H1 (cell line): ENCODE data around the gene RTCA. TPM values are rescaled to one million over a fixed set of nuclear protein-coding genes. Genes with fewer than 3 reads are reported as not detected.

ENCODE experiments used
- ASH2L ChIP-seq: fragments of 200-600, 300-600 bp; sonication (generic); IDR thresholded peaks from one replicate; pipeline ENCODE4 v1.7.1; 2017; ENCODE audit warnings: low read length
- ATF2 ChIP-seq: IDR thresholded peaks from 2 replicates; pipeline ENCODE4 v1.6.1; 2012; ENCODE audit warnings: low read length, inconsistent platforms
- BACH1 ChIP-seq: IDR thresholded peaks from 2 replicates; pipeline ENCODE4 v1.6.1; 2012; ENCODE audit warnings: low read length, improper control_type of control experiment
- CBX5 ChIP-seq: fragments of 300-800, 300-1000 bp; sonication (generic); IDR thresholded peaks from 2 replicates; pipeline ENCODE4 v1.7.1; 2016; ENCODE audit warnings: antibody characterized with exemption, low read length, low read depth
- CBX8 ChIP-seq: fragments of 300-800, 300-1000 bp; sonication (generic); IDR thresholded peaks from 2 replicates; pipeline ENCODE4 v1.7.1; 2016; ENCODE audit warnings: low read depth, low read length, borderline replicate concordance
- CEBPB ChIP-seq: IDR thresholded peaks from 2 replicates; pipeline ENCODE4 v1.6.1; 2012; ENCODE audit warnings: low read depth, low read length
- CHD2 ChIP-seq: IDR thresholded peaks from 2 replicates; pipeline ENCODE4 v1.6.1; 2012; ENCODE audit warnings: low read length, improper control_type of control experiment
- CREB1 ChIP-seq: IDR thresholded peaks from 2 replicates; pipeline ENCODE4 v1.6.1; 2012; ENCODE audit warnings: inconsistent platforms
- CTBP2 ChIP-seq: IDR thresholded peaks from 2 replicates; pipeline ENCODE4 v1.7.0; 2011; ENCODE audit warnings: borderline replicate concordance, mild to moderate bottlenecking, moderate library complexity, mixed read lengths, low read length; ENCODE audit not compliant: insufficient read depth, insufficient read length
- EZH2 ChIP-seq: fragments of 200-600 bp; sonication (generic); IDR thresholded peaks from 2 replicates; pipeline ENCODE4 v1.7.1; 2012; ENCODE audit warnings: low read depth, mild to moderate bottlenecking, moderate library complexity, low read length, inconsistent platforms; ENCODE audit not compliant: severe bottlenecking
- FOSL1 ChIP-seq: IDR thresholded peaks from 2 replicates; pipeline ENCODE4 v1.6.1; 2011; ENCODE audit warnings: mild to moderate bottlenecking, low read depth, low read length, moderate library complexity; ENCODE audit not compliant: insufficient read depth
- GABPA ChIP-seq: IDR thresholded peaks from 2 replicates; pipeline ENCODE4 v1.6.1; 2011; ENCODE audit warnings: mild to moderate bottlenecking, low read length, moderate library complexity, borderline replicate concordance; ENCODE audit not compliant: insufficient read depth
- HDAC2 ChIP-seq, 2 experiments: fragments of 300-600 bp in 1 of 2; sonication (generic) in 1 of 2; IDR thresholded peaks; 2 replicates each; pipeline ENCODE4 v1.6.1; 2011 to 2012; ENCODE audit warnings: low read depth in 2 of 2, low read length in 2 of 2, mild to moderate bottlenecking in 2 of 2, moderate library complexity in 2 of 2, borderline replicate concordance in 1 of 2, inconsistent platforms in 1 of 2
- KDM4A ChIP-seq: IDR thresholded peaks from one replicate; pipeline ENCODE4 v1.7.1; 2012; ENCODE audit warnings: low read depth, mild to moderate bottlenecking, moderate library complexity, low read length, inconsistent platforms; ENCODE audit not compliant: severe bottlenecking
- NANOG ChIP-seq: IDR thresholded peaks from 2 replicates; pipeline ENCODE4 v1.6.1; 2011; ENCODE audit warnings: low read length, low read depth, mild to moderate bottlenecking, inconsistent platforms; ENCODE audit not compliant: insufficient read depth, poor library complexity, severe bottlenecking
- RAD21 ChIP-seq, 2 experiments: IDR thresholded peaks in 1 of 2; conservative IDR thresholded peaks in 1 of 2; 2 replicates each; pipeline ENCODE4 v1.6.1; 2011; ENCODE audit warnings: low read depth in 2 of 2, low read length in 2 of 2, improper control_type of control experiment in 1 of 2, inconsistent platforms in 1 of 2, mild to moderate bottlenecking in 1 of 2, moderate library complexity in 1 of 2
- SAP30 ChIP-seq: fragments of 300-600 bp; sonication (generic); IDR thresholded peaks from 2 replicates; pipeline ENCODE4 v1.7.1; 2012; ENCODE audit warnings: low read length, moderate library complexity, mild to moderate bottlenecking, inconsistent platforms; ENCODE audit not compliant: insufficient read depth, insufficient replicate concordance
- SP1 ChIP-seq: IDR thresholded peaks from 2 replicates; pipeline ENCODE4 v1.6.1; 2011; ENCODE audit warnings: low read depth, low read length
- SP4 ChIP-seq: IDR thresholded peaks from 2 replicates; pipeline ENCODE4 v1.6.1; 2012; ENCODE audit warnings: low read length, inconsistent platforms
- SRF ChIP-seq: IDR thresholded peaks from 2 replicates; pipeline ENCODE4 v1.6.1; 2011; ENCODE audit warnings: mild to moderate bottlenecking, low read depth, low read length, moderate library complexity
- TCF12 ChIP-seq: IDR thresholded peaks from 2 replicates; pipeline ENCODE4 v1.6.1; 2011; ENCODE audit warnings: low read depth, mild to moderate bottlenecking, low read length
- TEAD4 ChIP-seq: IDR thresholded peaks from 2 replicates; pipeline ENCODE4 v1.6.1; 2012; ENCODE audit warnings: low read depth, low read length, inconsistent platforms, mixed read lengths
- polyA plus RNA-seq, 7 experiments: library from polyadenylated mRNA; depleted of rRNA in 3 of 7; stranded (reverse) in 5 of 7; unstranded in 2 of 7; fragments of >200 nt in 5 of 7; fragments of 200-250 nt in 2 of 7; gene quantifications; 1 replicate in 5 of 7; 2 replicates in 1 of 7; 4 replicates in 1 of 7; pipeline versions ENCODE4 v1.2.1 to v1.2.3, GENCODE V29; 2011 to 2013; ENCODE audit warnings: missing spikeins in 2 of 7, mixed read lengths in 2 of 7
- total RNA-seq: library from RNA; stranded (reverse); fragmentation: NEBNext Ultra II Directional; extraction: Animal tissue kit (Norgen Biotek cat#: 25700); gene quantifications from 2 replicates; pipeline ENCODE4 v1.2.1, GENCODE V29; 2021

RTCA gene
- total and polyA plus RNA-seq, 2 of the 8 experiments (the other 6 are each of a cell fraction or from before 2014, with no cell fraction given): 13.8 to 31.6 TPM

- TF ChIP-seq TCF12: no peak
- peak; percentile 92 for TF ChIP-seq KDM4A
- TF ChIP-seq ASH2L: peak; percentile 71
- TF ChIP-seq SAP30: no peak
- TF ChIP-seq EZH2: no peak
- no peak for TF ChIP-seq ATF2
- no peak for TF ChIP-seq CTBP2
- TF ChIP-seq NANOG: no peak
- TF ChIP-seq SRF: no peak
- 0 out of 4 replicates have a peak, but pooled peaks of 1 of the 2 experiments have one; percentile 32 for TF ChIP-seq HDAC2 (IDR thresholded peaks at IDR 0.05; ENCODE audit: borderline replicate concordance in 1 of 2, low read depth in 2 of 2, low read length in 2 of 2)
- TF ChIP-seq CBX8: no peak
- no peak for TF ChIP-seq GABPA
- TF ChIP-seq CBX5: no peak
- TF ChIP-seq RAD21 (IDR thresholded peaks at IDR 0.05 in 1 of 2, conservative IDR thresholded peaks at IDR 0.05 in 1 of 2; ENCODE audit: low read depth in 2 of 2, low read length in 2 of 2): peak in 1 of 2 experiments; percentile 21; a peak in 2 of 4 replicates
- TF ChIP-seq SP4: peak; percentile 70; the same call in 1 of the 2 replicates
- no peak for TF ChIP-seq CEBPB
- no peak for TF ChIP-seq BACH1
- no peak for TF ChIP-seq FOSL1
- TF ChIP-seq SP1: no peak
- TF ChIP-seq TEAD4: no peak
- no peak for TF ChIP-seq CHD2
- TF ChIP-seq CREB1: peak; percentile 55
These were observed at the start of gene RTCA (continued) for GRCh38 chr1:100265931-100266740.
